KBM-7 (cell line): Measurements from ENCODE around the gene KCTD20.
"Not testable (repeated sequence)": the region's sequence is repeated elsewhere in the genome, so short reads cannot be mapped to it uniquely, and the experiment has no call there.

Source experiments
- DNase-seq: peaks from one replicate; pipeline ENCODE4 v3.0.0-alpha.2; 2015
- in situ Hi-C: fragments of 300-500 bp; cut with MboI; formaldehyde crosslinking; loops from 2 replicates; pipeline ENCODE4 v1.14.3; 2020; ENCODE audit warnings: low sequenced_read_pairs, low pct_unique_long_range_greater_than_20kb, mixed read lengths

KCTD20 gene

GRCh38 chr6:36442103-36442670 is 613 bp upstream of the KCTD20 start:
- in situ Hi-C loops = no loop called here
- no peak for DNase-seq

- DNase-seq = peak; percentile 56
These were observed 950 bp downstream of the KCTD20 start for GRCh38 chr6:36443471-36444428.

GRCh38 chr6:36444470-36444869 is 1.7 kb downstream of the KCTD20 start:
- in situ Hi-C loops = no loop called here
- no peak for DNase-seq

More at GRCh38 chr6:36443471-36444428, 950 bp downstream of the KCTD20 start:
- in situ Hi-C loops = no loop called here

GRCh38 chr6:36445621-36446020 is 2.8 kb downstream of the KCTD20 start:
- in situ Hi-C loops = no loop called here
- DNase-seq = no peak

GRCh38 chr6:36449173-36449572 is 6.4 kb downstream of the KCTD20 start:
- DNase-seq, in situ Hi-C loops: not testable (repeated sequence)

GRCh38 chr6:36452897-36453296 is 10.1 kb downstream of the KCTD20 start:
- DNase-seq, in situ Hi-C loops: not testable (repeated sequence)

- in situ Hi-C loops = no loop called here
- no peak for DNase-seq
These were observed 12.8 kb downstream of the KCTD20 start for GRCh38 chr6:36455486-36456027.

GRCh38 chr6:36459501-36459900 is 16.7 kb downstream of the KCTD20 start:
- in situ Hi-C loops = no loop called here
- no peak for DNase-seq

GRCh38 chr6:36460916-36461315 is 18.1 kb downstream of the KCTD20 start:
- no peak for DNase-seq
- in situ Hi-C loops = no loop called here

- DNase-seq = no peak
- in situ Hi-C loops = no loop called here
These were observed 18.8 kb downstream of the KCTD20 start for GRCh38 chr6:36461646-36462045.

GRCh38 chr6:36463676-36464075 is 20.9 kb downstream of the KCTD20 start:
- no peak for DNase-seq
- in situ Hi-C loops = no loop called here

GRCh38 chr6:36464233-36464632 is 21.4 kb downstream of the KCTD20 start:
- in situ Hi-C loops = no loop called here
- DNase-seq = no peak

GRCh38 chr6:36467625-36468024 is 24.8 kb downstream of the KCTD20 start:
- in situ Hi-C loops = no loop called here

GRCh38 chr6:36469148-36469661 is 26.4 kb downstream of the KCTD20 start:
- in situ Hi-C loops = no loop called here
- no peak for DNase-seq

More at GRCh38 chr6:36467625-36468024, 24.8 kb downstream of the KCTD20 start:
- DNase-seq = no peak

- in situ Hi-C loops = no loop called here
- no peak for DNase-seq
These were observed 27.1 kb downstream of the KCTD20 start for GRCh38 chr6:36469946-36470345.

GRCh38 chr6:36478051-36478526 is 35.3 kb downstream of the KCTD20 start:
- in situ Hi-C loops = no loop called here
- DNase-seq = peak; percentile 72

- in situ Hi-C loops = no loop called here
- no peak for DNase-seq
These were observed 36.5 kb downstream of the KCTD20 start for GRCh38 chr6:36479256-36479655.

GRCh38 chr6:36483326-36483725 is 40.5 kb downstream of the KCTD20 start:
- in situ Hi-C loops, DNase-seq: not testable (repeated sequence)

GRCh38 chr6:36484736-36485135 is 41.9 kb downstream of the KCTD20 start:
- no peak for DNase-seq
- in situ Hi-C loops = no loop called here

GRCh38 chr6:36487698-36488097 is 44.9 kb downstream of the KCTD20 start:
- no peak for DNase-seq
- in situ Hi-C loops = no loop called here
